ENCODE measurements around the gene FAM98B. TPM values are rescaled to one million over a fixed set of nuclear protein-coding genes. Genes with fewer than 3 reads are reported as not detected.

The FAM98B gene
- total and polyA plus RNA-seq, 2 experiments from 2014 or later, result 10.1 to 32.5 TPM

GRCh38 chr15:38524156-38524555, 70.2 kb downstream of the FAM98B start:
- no peak overlapping the region for H3K4me3 ChIP-seq
- no peaks in the 10 kb centered on the region for H3K36me3 ChIP-seq (ENCODE audit: insufficient read depth)
- H3K27ac ChIP-seq (ENCODE audit: low read depth), result no peak overlapping the region
- Mint-ChIP-seq H3K4me3 (no peak overlapping the region), H3K4me1 (peaks cover 10% of the 10 kb centered on the region; the same call in 2 of the 3 replicates), H3K27ac (no peak overlapping the region), H3K27me3 (ENCODE audit: insufficient read depth, low read depth, poor library complexity) (peaks cover 2% of the 10 kb centered on the region), H3K9me3 (no peaks in the 10 kb centered on the region), H3K36me3 (ENCODE audit: low read depth) (no peaks in the 10 kb centered on the region)
- H3K27me3 ChIP-seq (ENCODE audit: insufficient read depth), result no peaks in the 10 kb centered on the region
- no peaks in the 10 kb centered on the region for H3F3A ChIP-seq (replicated peaks; ENCODE audit: low read depth)
- no peaks in the 10 kb centered on the region for H3K79me2 ChIP-seq (replicated peaks; ENCODE audit: insufficient read depth)
- peaks cover 6% of the 10 kb centered on the region; the same call in 1 of the 2 replicates for H3K9me2 ChIP-seq (ENCODE audit: insufficient read depth)
- no peak for TF ChIP-seq JUNB (IDR thresholded peaks at IDR 0.05; ENCODE audit: unreplicated experiment)
- no peaks in the 10 kb centered on the region for H3K4me1 ChIP-seq (ENCODE audit: insufficient read depth)
- H2AFZ ChIP-seq, result no peak overlapping the region
- no peak for ATAC-seq
- no peak for DNase-seq (ENCODE audit: low spot score)
- no peak overlapping the region for H3K4me2 ChIP-seq
- H4K20me1 ChIP-seq (replicated peaks; ENCODE audit: insufficient read depth), result no peaks in the 10 kb centered on the region

- Mint-ChIP-seq H3K4me1 (peaks cover 10% of the 10 kb centered on the region; the same call in 2 of the 3 replicates), H3K4me3 (no peak overlapping the region), H3K9me3 (no peaks in the 10 kb centered on the region), H3K27ac (no peak overlapping the region), H3K36me3 (ENCODE audit: low read depth) (no peaks in the 10 kb centered on the region), H3K27me3 (ENCODE audit: insufficient read depth, low read depth, poor library complexity) (peaks cover 2% of the 10 kb centered on the region)
- Histone ChIP-seq H3K9me2 (ENCODE audit: insufficient read depth) (peaks cover 8% of the 10 kb centered on the region; the same call in 1 of the 2 replicates), H4K20me1 (replicated peaks; ENCODE audit: insufficient read depth) (no peaks in the 10 kb centered on the region), H3K27me3 (ENCODE audit: insufficient read depth) (no peaks in the 10 kb centered on the region), H3K4me3 (no peak overlapping the region), H3K79me2 (replicated peaks; ENCODE audit: insufficient read depth) (no peaks in the 10 kb centered on the region), H3K27ac (ENCODE audit: low read depth) (no peak overlapping the region), H3F3A (replicated peaks; ENCODE audit: low read depth) (no peaks in the 10 kb centered on the region), H3K4me1 (ENCODE audit: insufficient read depth) (no peaks in the 10 kb centered on the region), H3K4me2 (no peak overlapping the region), H3K36me3 (ENCODE audit: insufficient read depth) (no peaks in the 10 kb centered on the region), H2AFZ (no peak overlapping the region)
- ATAC-seq, result no peak
- TF ChIP-seq JUNB (IDR thresholded peaks at IDR 0.05; ENCODE audit: unreplicated experiment) (no peak), POLR2AphosphoS5 (IDR thresholded peaks at IDR 0.05; ENCODE audit: low read depth) (no peak), CTCF (conservative IDR thresholded peaks at IDR 0.05; ENCODE audit: low read depth in 2 of 2) (no peak), EZH2phosphoT487 (IDR thresholded peaks at IDR 0.05; ENCODE audit: unreplicated experiment) (no peak)
- TF ChIP-seq, protein P1, sequence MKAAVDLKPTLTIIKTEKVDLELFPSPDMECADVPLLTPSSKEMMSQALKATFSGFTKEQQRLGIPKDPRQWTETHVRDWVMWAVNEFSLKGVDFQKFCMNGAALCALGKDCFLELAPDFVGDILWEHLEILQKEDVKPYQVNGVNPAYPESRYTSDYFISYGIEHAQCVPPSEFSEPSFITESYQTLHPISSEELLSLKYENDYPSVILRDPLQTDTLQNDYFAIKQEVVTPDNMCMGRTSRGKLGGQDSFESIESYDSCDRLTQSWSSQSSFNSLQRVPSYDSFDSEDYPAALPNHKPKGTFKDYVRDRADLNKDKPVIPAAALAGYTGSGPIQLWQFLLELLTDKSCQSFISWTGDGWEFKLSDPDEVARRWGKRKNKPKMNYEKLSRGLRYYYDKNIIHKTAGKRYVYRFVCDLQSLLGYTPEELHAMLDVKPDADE (IDR thresholded peaks at IDR 0.05), result no peak
- TF ChIP-seq, protein P2, sequence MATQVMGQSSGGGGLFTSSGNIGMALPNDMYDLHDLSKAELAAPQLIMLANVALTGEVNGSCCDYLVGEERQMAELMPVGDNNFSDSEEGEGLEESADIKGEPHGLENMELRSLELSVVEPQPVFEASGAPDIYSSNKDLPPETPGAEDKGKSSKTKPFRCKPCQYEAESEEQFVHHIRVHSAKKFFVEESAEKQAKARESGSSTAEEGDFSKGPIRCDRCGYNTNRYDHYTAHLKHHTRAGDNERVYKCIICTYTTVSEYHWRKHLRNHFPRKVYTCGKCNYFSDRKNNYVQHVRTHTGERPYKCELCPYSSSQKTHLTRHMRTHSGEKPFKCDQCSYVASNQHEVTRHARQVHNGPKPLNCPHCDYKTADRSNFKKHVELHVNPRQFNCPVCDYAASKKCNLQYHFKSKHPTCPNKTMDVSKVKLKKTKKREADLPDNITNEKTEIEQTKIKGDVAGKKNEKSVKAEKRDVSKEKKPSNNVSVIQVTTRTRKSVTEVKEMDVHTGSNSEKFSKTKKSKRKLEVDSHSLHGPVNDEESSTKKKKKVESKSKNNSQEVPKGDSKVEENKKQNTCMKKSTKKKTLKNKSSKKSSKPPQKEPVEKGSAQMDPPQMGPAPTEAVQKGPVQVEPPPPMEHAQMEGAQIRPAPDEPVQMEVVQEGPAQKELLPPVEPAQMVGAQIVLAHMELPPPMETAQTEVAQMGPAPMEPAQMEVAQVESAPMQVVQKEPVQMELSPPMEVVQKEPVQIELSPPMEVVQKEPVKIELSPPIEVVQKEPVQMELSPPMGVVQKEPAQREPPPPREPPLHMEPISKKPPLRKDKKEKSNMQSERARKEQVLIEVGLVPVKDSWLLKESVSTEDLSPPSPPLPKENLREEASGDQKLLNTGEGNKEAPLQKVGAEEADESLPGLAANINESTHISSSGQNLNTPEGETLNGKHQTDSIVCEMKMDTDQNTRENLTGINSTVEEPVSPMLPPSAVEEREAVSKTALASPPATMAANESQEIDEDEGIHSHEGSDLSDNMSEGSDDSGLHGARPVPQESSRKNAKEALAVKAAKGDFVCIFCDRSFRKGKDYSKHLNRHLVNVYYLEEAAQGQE (IDR thresholded peaks at IDR 0.05; ENCODE audit: unreplicated experiment), result no peak
- no peak for DNase-seq (ENCODE audit: low spot score)
Measured at GRCh38 chr15:38525489-38525888, 71.6 kb downstream of the FAM98B start.

Measured in GM23338 (cell line).